Renal cortex interstitium (tissue), 11 donors: ENCODE measurements around the gene DOCK6. TPM values are rescaled to one million over a fixed set of nuclear protein-coding genes. Genes with fewer than 3 reads are reported as not detected.
"Not testable (repeated sequence)": the region's sequence is repeated elsewhere in the genome, so short reads cannot be mapped to it uniquely, and the experiment has no call there.

ENCODE experiments used
- DNase-seq, 11 donors: peaks; one replicate each; pipeline ENCODE4 v3.0.0-alpha.2; 2013; ENCODE audit warnings: low read depth in 9 of 11, low spot score in 4 of 11; ENCODE audit errors: extremely low read depth in 1 of 11
- polyA plus RNA-seq, 3 donors: library from polyadenylated mRNA; unstranded; fragments of 120-200 nt; gene quantifications; one replicate each; pipeline ENCODE4 v1.2.1, GENCODE V29; 2013; ENCODE audit not compliant: insufficient read length in 3 of 3

DOCK6 gene
- polyA plus RNA-seq, 3 donors = 36.4 to 66.4 (median 52.8) TPM

- DNase-seq = no peak
These were observed 69.1 kb downstream of the DOCK6 start for GRCh38 chr19:11192957-11193939.

DNA sequence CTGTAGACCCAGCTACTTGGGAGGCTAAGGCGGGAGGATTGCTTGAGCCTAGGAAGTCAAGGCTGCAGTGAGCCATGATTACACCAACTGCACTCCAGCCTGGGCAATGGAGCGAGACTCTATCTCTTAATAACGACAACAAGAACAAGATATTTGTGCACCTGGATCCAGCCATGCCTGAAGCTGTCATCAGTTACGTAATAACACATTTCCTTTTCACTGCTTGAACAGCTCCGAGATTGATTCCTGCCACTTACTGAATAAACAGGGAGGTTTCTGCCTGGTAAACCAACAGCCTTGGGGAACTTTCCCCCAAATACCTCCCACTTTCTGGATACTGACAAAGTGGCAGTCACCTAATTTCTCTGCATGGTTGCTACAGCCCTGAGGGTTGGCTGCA lies 70.4 kb downstream of the DOCK6 start:
- DNase-seq = no peak

DNA sequence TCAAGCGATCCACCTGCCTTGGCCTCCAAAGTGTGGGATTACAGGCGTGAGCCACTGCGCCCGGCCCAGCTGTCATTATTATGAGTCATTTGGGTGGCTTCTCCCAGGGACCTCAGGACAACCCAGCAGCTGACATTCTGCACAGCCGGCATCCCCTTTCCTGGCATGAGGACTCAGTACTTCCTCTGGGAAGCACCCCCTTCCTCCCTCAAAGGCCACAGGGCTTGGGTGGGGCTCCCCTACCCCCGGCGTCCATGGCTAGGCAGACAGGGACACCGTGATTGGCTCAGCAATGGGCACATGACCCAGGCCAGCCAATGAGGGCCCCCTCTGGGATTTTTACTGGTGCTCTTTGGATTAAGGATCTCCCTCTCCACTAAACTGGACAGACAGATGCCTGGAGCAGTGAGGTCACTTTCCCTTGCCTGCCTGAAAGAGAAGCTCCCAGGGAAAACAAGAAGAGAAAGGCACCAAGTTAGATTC lies 71.0 kb downstream of the DOCK6 start:
- no peak for DNase-seq

DNA sequence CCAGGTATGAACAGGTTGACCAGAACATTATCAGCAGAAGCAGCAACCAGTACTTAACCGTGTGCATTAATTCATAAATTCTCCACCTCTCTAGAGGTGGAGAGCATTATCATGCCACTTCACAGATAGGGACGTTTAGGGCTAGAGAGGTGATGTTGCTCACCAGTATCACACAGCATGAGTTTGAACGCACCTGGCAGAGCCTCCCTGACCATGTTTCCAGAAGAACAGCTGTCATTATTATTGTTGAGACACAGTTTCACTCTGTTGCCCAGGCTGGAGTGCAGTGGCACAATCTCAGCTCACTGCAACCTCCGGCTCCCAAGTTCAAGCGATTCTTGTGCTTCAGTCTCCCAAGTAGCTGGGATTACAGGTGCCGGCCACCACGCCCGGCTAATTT lies 71.8 kb downstream of the DOCK6 start:
- no peak for DNase-seq

GRCh38 chr19:11187441-11187840 lies 74.9 kb downstream of the DOCK6 start:
- no peak for DNase-seq

GRCh38 chr19:11182994-11183393 lies 79.3 kb downstream of the DOCK6 start:
- no peak for DNase-seq

DNA sequence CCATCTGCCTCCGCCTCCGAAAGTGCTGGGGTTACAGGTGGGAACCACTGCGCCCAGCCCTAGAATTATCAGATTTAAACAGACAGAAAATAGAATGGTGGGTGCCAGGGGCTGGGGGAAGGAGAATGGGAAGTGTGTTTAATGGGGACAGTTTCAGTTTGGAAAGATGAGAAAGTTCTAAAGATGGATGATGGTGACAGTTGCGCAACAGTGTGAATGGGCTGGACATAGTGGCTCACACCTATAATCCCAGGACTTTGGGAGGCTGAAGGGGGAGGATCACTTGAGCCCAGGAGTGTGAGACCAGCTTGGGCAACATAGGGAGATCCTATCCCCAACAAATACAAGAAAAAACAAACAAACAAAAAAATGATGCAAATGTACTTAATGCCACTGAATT lies 80.8 kb downstream of the DOCK6 start:
- no peak for DNase-seq

- not testable (repeated sequence) for DNase-seq
These were observed 81.3 kb downstream of the DOCK6 start for GRCh38 chr19:11180975-11181374.

DNA sequence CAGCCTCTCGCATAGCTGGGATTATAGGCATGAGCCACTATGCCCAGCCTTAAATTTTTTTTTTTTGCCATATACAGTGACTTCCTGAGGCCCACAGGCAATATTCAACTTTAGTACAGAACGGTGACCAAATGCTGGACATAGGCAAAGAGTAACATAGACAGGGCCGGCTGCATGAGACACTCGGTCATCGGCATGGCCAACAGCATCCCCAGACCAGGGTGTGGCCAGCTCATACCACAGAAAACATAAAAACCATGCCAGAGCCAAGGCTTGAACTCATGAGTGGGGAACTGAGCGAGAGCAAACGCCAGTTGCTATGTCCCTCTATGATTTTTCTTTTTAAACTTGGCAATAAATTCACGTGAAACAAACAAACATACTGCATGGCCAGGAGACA lies 82.0 kb downstream of the DOCK6 start:
- no peak for DNase-seq

GRCh38 chr19:11179716-11180297 lies 82.5 kb downstream of the DOCK6 start:
- no peak for DNase-seq

DNA sequence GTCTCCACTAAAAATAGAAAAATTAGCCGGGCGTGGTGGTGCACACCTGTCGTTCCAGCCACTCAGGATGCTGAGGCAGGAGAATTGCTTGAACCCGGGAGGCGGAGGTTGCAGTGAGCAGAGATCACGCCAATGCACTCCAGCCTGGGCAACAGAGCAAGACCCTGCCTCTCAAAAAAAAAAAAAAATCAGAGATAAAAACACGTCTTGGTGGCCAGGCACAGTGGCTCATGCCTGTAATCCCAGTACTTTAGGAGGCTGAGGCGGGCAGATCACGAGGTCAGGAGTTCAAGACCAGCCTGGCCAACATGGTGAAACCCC lies 83.2 kb downstream of the DOCK6 start:
- DNase-seq = not testable (repeated sequence)

DNA sequence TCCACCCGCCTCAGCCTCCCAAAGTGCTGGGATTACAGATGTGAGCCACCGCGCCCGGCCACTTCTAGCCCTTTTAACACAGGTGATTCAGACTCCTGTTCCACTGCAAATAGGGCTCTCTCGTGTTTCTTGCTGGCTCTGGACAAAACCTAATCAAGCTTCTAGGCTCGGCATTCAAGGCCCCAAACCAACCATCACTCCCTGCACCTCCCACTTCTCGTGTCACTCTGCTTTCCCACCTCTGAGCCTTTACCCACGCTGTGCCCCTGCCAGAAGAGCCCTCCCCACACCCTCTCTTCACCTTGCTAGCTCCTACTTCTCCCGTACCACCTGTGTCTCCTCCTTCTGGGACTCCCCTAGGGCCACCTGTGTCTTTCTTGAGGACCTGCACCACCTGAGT lies 84.7 kb downstream of the DOCK6 start:
- no peak for DNase-seq

DNA sequence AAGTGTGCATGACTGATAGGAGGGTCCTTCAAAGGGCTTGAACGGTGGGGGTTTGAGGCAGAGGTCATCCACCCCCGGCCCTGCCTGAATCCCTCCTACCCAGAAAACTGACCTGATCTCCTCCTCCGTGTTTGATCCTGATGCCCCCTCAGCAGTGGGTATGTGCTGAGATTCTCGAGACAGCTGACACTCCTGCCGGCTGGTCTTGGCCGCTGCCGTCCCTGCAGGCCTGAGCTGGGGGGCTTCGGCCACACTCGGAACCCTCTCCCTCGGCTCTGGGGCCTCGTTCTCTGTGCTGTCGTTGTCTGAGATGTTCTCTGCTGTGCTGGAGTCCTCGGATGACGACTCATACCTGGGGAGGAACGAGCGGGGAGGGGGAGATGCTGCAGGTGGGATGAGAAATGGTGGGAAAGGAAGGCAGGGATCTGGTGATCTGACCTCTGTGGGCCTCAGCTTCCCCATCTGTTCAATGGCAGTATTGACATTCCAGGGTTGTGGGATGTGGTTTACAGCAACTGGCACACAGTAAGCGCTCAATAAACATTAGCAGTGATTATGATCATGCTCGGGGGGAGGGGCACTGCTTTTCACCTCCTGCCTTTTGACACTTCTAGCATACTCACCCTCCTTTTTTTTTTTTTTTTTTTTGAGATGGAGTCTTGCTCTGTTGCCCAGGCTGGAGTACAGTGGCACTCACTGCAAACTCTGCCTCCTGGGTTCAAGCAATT lies 85.7 kb downstream of the DOCK6 start:
- no peak for DNase-seq

- DNase-seq = no peak
These were observed 86.4 kb downstream of the DOCK6 start for GRCh38 chr19:11175920-11176319.

DNA sequence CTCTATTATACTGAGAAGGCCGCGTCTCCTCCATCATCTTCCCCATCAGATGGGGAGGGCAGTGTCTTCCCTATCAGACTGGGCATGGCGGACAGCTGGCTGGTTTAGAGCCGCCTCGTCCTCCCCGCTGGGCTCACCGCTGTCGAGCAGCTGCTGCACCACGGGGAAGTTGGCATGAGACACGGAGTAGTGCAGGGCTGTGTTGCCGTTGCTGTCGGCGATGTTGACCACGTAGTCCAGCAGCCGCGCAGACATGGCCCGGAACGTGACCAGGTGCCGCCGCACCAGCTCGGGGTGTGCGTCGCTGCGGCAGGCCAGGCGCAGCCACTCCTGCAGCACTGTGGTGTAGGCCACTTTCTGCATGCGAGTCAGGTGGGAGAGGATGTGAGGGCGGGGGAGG lies 88.0 kb downstream of the DOCK6 start:
- DNase-seq = no peak

- DNase-seq = no peak
These were observed 88.7 kb downstream of the DOCK6 start for GRCh38 chr19:11173516-11174155.

DNA sequence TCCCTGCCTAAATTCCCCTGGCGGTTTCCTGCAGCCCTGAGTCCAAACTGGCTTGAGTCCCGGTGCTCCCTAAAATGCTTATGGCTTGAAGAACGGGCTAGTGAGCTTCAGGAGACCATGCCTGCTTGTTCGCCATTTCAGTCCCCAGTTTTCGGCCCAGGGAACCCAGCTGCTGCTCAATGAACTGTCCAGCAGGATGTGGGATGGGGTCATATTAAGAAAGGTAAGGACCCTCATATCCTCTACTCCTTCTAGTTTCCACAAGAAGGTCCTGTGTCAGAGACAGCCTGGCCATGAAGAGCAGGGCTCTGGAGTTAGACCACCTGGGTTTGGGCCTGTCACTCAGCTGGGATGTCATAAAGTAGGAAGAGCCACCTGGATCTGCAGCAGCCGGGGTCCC lies 89.7 kb downstream of the DOCK6 start:
- DNase-seq = no peak

- DNase-seq = no peak
These were observed 91.2 kb downstream of the DOCK6 start for GRCh38 chr19:11171144-11171543.

GRCh38 chr19:11169896-11170678 lies 92.2 kb downstream of the DOCK6 start:
- no peak for DNase-seq
